Activated CD4-positive, alpha-beta T cell treated with anti-CD3 and anti-CD28 coated beads, Interleukin-2, amount 10 ng/mL, durations not matched to agents 24 days and 14 days (primary cell): ENCODE results near the gene E2F1. TPM values are rescaled to one million over a fixed set of nuclear protein-coding genes. Genes with fewer than 3 reads are reported as not detected.
A peak's percentile ranks its signal among the peaks of the same experiment; 100 is the strongest.
"Not testable (repeated sequence)": the region's sequence is repeated elsewhere in the genome, so short reads cannot be mapped to it uniquely, and the experiment has no call there.

Experiments
- DNase-seq: peaks from one replicate; pipeline ENCODE4 v3.0.0; 2022
- H3K27ac Mint-ChIP-seq: one replicate; pipeline ENCODE4 v1.8.0; 2022; ENCODE audit warnings: mild to moderate bottlenecking, mixed read lengths
- H3K27me3 Mint-ChIP-seq: one replicate; pipeline ENCODE4 v1.8.0; 2022; ENCODE audit warnings: mixed read lengths
- H3K36me3 Mint-ChIP-seq: one replicate; pipeline ENCODE4 v1.8.0; 2022; ENCODE audit warnings: low read depth, mild to moderate bottlenecking, mixed read lengths
- H3K4me1 Mint-ChIP-seq: one replicate; pipeline ENCODE4 v1.8.0; 2021; ENCODE audit warnings: mixed read lengths
- H3K4me3 Mint-ChIP-seq: one replicate; pipeline ENCODE4 v1.8.0; 2022; ENCODE audit warnings: mild to moderate bottlenecking, moderate library complexity, mixed read lengths
- H3K9me3 Mint-ChIP-seq: one replicate; pipeline ENCODE4 v1.8.0; 2021; ENCODE audit warnings: mixed read lengths
- intact Hi-C: fragments of 100-400 bp; cut with micrococcal nuclease; formaldehyde crosslinking; loops from one replicate; pipeline ENCODE4 v1.15.1; 2023
- total RNA-seq: library from RNA; stranded (reverse); gene quantifications from 2 replicates; pipeline ENCODE4 v1.2.3, GENCODE V29; 2022

Gene E2F1
- total RNA-seq, 1 donor from 2014 or later = 78.3 TPM

DNA sequence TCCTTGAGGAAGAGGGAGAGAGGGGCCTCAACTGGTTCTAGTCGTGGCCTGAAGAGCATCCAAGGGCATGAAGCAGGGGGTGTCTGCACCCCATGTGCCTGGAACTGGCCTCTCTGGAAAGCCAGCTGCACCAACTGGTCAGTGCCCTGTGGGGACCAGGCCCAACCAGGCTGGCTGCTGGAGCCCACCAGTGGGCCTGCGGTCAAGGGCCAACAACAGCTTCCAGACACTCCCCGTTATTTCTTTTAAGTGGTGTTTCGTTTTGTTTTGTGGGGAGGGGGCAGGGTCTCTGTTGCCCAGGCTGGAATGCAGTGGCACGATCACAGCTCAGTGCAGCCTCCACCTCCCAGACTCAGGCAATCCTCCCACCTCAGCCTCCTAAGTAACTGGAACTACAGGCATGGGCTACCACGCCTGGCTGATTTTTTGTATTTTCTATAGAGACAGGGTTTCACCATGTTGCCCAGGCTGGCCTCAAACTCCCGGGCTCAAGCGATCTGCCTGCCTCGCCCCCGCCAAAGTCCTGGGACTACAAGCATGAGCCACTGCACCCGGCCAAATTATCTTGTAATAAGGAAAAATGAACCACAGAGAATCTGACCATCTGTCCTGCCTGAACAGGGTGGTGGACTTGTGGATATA, 36.0 kb downstream of the E2F1 start:
- H3K36me3 Mint-ChIP-seq = peaks cover 5% of the 10 kb centered on the region
- no peaks in the 10 kb centered on the region for H3K27me3 Mint-ChIP-seq
- intact Hi-C loops = no loop called here
- no peak overlapping the region for H3K4me3 Mint-ChIP-seq
- H3K4me1 Mint-ChIP-seq = peaks cover 22% of the 10 kb centered on the region
- DNase-seq = no peak
- no peak overlapping the region for H3K27ac Mint-ChIP-seq
- H3K9me3 Mint-ChIP-seq = no peaks in the 10 kb centered on the region

- Mint-ChIP-seq H3K36me3 (peaks cover 7% of the 10 kb centered on the region), H3K27me3 (no peaks in the 10 kb centered on the region), H3K4me3 (no peak overlapping the region), H3K9me3 (no peaks in the 10 kb centered on the region), H3K4me1 (peaks cover 22% of the 10 kb centered on the region), H3K27ac (no peak overlapping the region)
- no peak for DNase-seq
- intact Hi-C loops = no loop called here
Observed at GRCh38 chr20:33649201-33649681, 36.9 kb downstream of the E2F1 start.

- Mint-ChIP-seq H3K36me3 (peaks cover 7% of the 10 kb centered on the region), H3K27ac (no peak overlapping the region), H3K9me3 (no peaks in the 10 kb centered on the region), H3K4me1 (peaks cover 22% of the 10 kb centered on the region), H3K27me3 (no peaks in the 10 kb centered on the region), H3K4me3 (no peak overlapping the region)
- DNase-seq = no peak
- intact Hi-C loops = no loop called here
Observed at GRCh38 chr20:33648396-33649004, 37.7 kb downstream of the E2F1 start.

DNA sequence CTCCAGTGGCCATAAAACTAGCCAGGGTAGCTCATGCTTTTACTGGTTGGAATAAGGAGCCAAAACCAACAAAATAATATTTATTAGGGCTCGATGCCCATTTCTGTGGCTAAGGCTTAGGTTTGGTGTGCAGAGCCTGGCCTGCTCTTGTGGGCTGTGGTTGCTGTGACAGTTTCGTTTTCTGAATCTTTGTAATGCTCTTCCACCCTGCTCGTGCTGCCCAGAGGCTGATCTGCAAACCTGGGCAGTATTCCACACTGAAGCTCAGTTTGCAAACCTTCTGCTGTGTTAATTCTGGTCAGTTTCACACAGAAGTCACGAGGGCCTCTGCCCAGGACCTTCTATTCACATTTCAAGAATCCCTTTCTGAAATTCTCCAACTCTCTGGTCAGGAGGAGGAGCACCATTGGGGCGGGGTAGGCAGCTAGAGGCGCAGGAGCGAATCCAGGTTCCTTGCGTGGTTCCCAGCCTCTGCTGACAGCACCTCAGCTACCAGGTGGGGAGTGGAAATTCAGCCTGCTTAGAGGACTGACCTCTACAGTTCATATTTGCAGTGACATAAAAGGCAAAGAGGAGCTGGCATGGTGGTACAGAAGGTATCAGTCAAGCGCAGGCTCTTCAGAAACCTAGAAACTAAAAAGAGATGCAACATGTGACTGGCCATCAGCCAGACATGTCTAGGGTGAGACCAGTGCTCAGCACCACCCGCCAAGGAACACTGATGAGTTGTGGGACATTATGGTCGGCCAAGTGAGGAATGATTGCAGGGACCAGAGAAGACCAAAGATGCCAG, 38.4 kb downstream of the E2F1 start:
- Mint-ChIP-seq H3K27ac (no peak overlapping the region), H3K4me1 (peaks cover 16% of the 10 kb centered on the region), H3K9me3 (no peaks in the 10 kb centered on the region), H3K4me3 (no peak overlapping the region), H3K36me3 (peaks cover 7% of the 10 kb centered on the region), H3K27me3 (no peaks in the 10 kb centered on the region)
- peak; percentile 56 for DNase-seq
- intact Hi-C loops = no loop called here

GRCh38 chr20:33646959-33647602, 39.1 kb downstream of the E2F1 start:
- H3K27ac Mint-ChIP-seq, H3K27me3 Mint-ChIP-seq, H3K36me3 Mint-ChIP-seq, intact Hi-C loops, H3K4me3 Mint-ChIP-seq, H3K9me3 Mint-ChIP-seq, DNase-seq: not testable (repeated sequence)
- peaks cover 12% of the 10 kb centered on the region for H3K4me1 Mint-ChIP-seq

- Mint-ChIP-seq H3K4me3 (no peak overlapping the region), H3K4me1 (peaks cover 8% of the 10 kb centered on the region), H3K27ac (no peak overlapping the region), H3K27me3 (no peaks in the 10 kb centered on the region), H3K36me3 (peaks cover 7% of the 10 kb centered on the region), H3K9me3 (no peaks in the 10 kb centered on the region)
- intact Hi-C loops = no loop called here
- DNase-seq = no peak
Observed at GRCh38 chr20:33646191-33646590, 40.0 kb downstream of the E2F1 start.

DNA sequence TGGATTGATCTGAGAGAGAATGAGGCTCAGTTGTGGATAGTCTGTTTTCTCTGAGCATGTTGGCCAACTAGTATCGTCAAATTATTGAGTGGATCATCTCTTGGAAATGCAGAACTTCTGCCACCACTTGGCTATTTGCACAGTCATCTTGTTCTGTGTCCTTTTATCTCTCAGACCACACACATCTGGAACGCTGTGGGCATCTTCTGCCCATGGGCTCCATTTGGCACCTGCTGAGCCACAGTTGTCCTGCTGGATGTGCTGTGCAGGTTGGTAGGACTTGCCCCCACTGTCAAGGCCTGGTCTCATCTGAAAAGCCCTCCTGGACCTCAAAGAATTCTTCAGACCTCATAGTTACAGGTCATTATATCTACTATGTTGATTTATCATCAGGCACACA, 40.8 kb downstream of the E2F1 start:
- no peaks in the 10 kb centered on the region for H3K9me3 Mint-ChIP-seq
- DNase-seq = no peak
- peaks cover 8% of the 10 kb centered on the region for H3K4me1 Mint-ChIP-seq
- H3K27me3 Mint-ChIP-seq = no peaks in the 10 kb centered on the region
- H3K36me3 Mint-ChIP-seq = peaks cover 7% of the 10 kb centered on the region
- no peak overlapping the region for H3K27ac Mint-ChIP-seq
- intact Hi-C loops = no loop called here
- no peak overlapping the region for H3K4me3 Mint-ChIP-seq

GRCh38 chr20:33645072-33645358, 41.2 kb downstream of the E2F1 start:
- intact Hi-C loops = no loop called here
- H3K27me3 Mint-ChIP-seq = no peaks in the 10 kb centered on the region
- no peaks in the 10 kb centered on the region for H3K9me3 Mint-ChIP-seq
- DNase-seq = no peak
- H3K4me3 Mint-ChIP-seq = no peak overlapping the region
- no peak overlapping the region for H3K27ac Mint-ChIP-seq
- H3K4me1 Mint-ChIP-seq = peaks cover 8% of the 10 kb centered on the region
- peaks cover 7% of the 10 kb centered on the region for H3K36me3 Mint-ChIP-seq

- Mint-ChIP-seq H3K27ac (no peak overlapping the region), H3K27me3 (no peaks in the 10 kb centered on the region), H3K36me3 (peaks cover 11% of the 10 kb centered on the region), H3K9me3 (no peaks in the 10 kb centered on the region), H3K4me1 (peaks cover 7% of the 10 kb centered on the region), H3K4me3 (no peak overlapping the region)
- intact Hi-C loops = no loop called here
- no peak for DNase-seq
Observed at GRCh38 chr20:33644313-33645071, 41.7 kb downstream of the E2F1 start.

DNA sequence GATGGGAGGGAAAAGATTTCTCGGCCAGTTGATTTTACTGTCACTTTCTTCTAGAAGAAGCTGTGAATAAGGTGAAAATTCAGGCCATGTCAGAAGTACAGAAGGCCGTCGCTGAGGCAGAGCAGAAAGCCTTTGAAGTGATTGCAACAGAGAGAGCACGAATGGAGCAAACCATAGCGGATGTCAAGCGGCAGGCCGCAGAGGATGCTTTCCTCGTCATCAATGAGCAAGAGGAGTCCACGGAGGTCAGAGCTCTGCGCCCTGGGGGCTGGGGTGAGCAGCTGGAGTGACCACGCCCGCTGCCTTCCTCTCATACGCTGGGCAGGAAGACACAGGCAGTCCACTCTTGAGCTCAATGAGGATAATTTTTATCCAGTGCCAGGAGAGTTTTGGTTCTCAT, 45.9 kb downstream of the E2F1 start:
- Mint-ChIP-seq H3K9me3 (no peaks in the 10 kb centered on the region), H3K27ac (no peak overlapping the region), H3K36me3 (peaks cover 14% of the 10 kb centered on the region), H3K4me3 (no peak overlapping the region), H3K4me1 (no peaks in the 10 kb centered on the region), H3K27me3 (no peaks in the 10 kb centered on the region)
- DNase-seq = no peak
- intact Hi-C loops = no loop called here

DNA sequence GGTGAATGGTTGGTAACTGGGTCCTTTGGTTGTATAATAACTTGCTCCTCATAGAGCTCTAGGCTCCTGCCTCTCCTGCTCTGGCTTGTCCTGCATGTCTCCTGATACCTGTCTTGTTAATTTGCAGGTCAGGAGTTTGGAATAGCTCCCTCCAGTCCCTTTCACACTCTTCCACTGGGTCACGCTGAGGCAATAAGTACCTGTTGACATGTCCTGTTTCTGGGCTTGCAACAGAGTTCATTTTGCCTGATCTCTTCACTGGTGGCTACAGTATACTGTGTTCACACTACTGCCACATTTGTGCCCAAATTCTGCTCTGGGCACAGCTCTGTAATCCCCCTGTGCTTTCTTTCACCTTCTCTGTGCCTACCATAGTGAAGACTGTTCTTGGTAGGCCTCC, 49.4 kb downstream of the E2F1 start:
- H3K27me3 Mint-ChIP-seq = no peaks in the 10 kb centered on the region
- H3K9me3 Mint-ChIP-seq = no peaks in the 10 kb centered on the region
- no peak overlapping the region for H3K4me3 Mint-ChIP-seq
- H3K4me1 Mint-ChIP-seq = peaks cover 3% of the 10 kb centered on the region
- no peak overlapping the region for H3K27ac Mint-ChIP-seq
- no peak for DNase-seq
- intact Hi-C loops = no loop called here
- H3K36me3 Mint-ChIP-seq = peaks cover 16% of the 10 kb centered on the region

- intact Hi-C loops = no loop called here
- peaks cover 24% of the 10 kb centered on the region for H3K36me3 Mint-ChIP-seq
- no peak for DNase-seq
- H3K27me3 Mint-ChIP-seq = no peaks in the 10 kb centered on the region
- no peaks in the 10 kb centered on the region for H3K9me3 Mint-ChIP-seq
- peaks cover 3% of the 10 kb centered on the region for H3K4me1 Mint-ChIP-seq
- no peak overlapping the region for H3K4me3 Mint-ChIP-seq
- no peak overlapping the region for H3K27ac Mint-ChIP-seq
Observed at GRCh38 chr20:33635341-33635740, 50.8 kb downstream of the E2F1 start.

DNA sequence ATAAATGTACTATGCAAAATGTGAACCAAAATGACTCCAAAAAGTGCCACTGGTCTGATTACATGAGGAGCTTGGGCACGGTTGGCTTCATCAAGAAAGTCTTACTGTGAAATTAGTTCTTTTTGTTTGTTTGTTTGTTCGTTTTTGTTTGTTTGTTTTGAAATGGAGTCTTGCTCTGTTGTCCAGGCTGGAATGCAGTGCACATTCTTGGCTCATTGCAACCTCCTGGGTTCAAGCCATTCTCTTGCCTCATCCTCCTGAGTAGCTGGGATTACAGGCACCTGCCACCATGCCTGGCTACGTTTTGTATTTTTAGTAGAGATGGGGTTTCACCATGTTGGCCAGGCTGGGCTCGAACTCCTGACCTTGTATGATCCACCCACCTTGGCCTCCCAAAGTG, 54.3 kb downstream of the E2F1 start:
- H3K4me3 Mint-ChIP-seq, intact Hi-C loops, H3K9me3 Mint-ChIP-seq, H3K27ac Mint-ChIP-seq, DNase-seq, H3K27me3 Mint-ChIP-seq, H3K4me1 Mint-ChIP-seq: not testable (repeated sequence)
- peaks cover 26% of the 10 kb centered on the region for H3K36me3 Mint-ChIP-seq
